ENCODE results near the gene SLC39A8. TPM values are rescaled to one million over a fixed set of nuclear protein-coding genes. Genes with fewer than 3 reads are reported as not detected.
"Not testable (repeated sequence)": the region's sequence is repeated elsewhere in the genome, so short reads cannot be mapped to it uniquely, and the experiment has no call there.

The SLC39A8 gene
- polyA plus RNA-seq, 4 donors: 21.7 to 26.2 (median 24.1) TPM

DNA sequence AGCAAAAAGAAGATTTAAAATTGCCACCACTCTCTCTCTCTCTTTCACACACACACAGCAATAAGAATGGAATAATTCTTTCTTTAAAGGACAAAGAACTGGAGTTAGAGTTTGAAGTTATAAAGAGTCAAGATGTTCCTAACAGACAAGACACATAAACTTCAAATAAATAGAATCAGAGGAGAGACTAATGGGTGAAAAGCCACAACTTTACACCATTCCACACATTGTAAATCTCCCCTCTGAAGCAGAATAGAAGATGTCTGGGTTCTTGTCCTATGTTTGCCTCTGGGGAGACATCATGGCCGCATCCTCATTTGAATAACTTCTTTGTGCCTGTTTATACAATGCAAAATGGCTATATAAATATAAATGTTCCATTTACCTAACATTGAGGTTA lies 39.6 kb downstream of the SLC39A8 start:
- no peak for DNase-seq (ENCODE audit: low read depth in 4 of 4, low spot score in 3 of 4)

DNA sequence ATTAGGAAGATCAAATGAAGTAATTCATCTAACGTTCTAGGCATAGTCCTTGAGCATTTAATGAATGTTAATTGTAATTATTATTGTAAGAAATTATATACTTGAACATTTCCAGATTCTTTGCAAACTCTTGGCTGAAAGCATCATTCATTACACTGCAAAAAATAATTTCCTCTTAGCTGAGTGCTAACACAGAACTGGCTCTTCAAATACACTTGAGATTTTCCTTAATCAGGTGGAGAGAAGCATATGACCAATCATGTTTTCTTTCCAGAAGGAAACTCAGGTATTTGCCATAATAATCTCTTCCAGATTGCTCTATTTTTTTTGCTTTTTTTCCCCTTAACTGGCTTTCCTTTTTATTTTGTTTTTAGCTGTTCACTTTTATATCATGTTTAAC lies 42.5 kb downstream of the SLC39A8 start:
- no peak for DNase-seq (ENCODE audit: low read depth in 4 of 4, low spot score in 3 of 4)

DNA sequence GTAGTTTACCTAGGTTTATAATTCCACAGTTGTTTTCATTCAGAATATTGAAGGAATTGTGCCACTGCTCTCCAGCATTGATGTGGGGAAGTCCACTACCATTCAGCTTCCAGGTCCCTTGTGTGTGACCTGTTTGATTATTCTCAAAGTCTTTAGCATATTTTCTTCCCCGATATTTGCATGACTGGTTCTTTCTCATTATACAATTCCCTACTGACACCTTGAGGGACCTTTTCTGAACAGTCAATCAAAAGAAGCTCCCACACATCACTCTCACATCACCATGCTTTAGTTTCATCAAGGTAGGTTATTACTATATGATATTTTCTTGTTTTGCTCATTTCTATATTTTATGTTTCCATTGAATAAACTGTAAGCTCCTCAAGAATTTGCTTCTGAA lies 44.1 kb downstream of the SLC39A8 start:
- no peak for DNase-seq (ENCODE audit: low read depth in 4 of 4, low spot score in 3 of 4)

DNA sequence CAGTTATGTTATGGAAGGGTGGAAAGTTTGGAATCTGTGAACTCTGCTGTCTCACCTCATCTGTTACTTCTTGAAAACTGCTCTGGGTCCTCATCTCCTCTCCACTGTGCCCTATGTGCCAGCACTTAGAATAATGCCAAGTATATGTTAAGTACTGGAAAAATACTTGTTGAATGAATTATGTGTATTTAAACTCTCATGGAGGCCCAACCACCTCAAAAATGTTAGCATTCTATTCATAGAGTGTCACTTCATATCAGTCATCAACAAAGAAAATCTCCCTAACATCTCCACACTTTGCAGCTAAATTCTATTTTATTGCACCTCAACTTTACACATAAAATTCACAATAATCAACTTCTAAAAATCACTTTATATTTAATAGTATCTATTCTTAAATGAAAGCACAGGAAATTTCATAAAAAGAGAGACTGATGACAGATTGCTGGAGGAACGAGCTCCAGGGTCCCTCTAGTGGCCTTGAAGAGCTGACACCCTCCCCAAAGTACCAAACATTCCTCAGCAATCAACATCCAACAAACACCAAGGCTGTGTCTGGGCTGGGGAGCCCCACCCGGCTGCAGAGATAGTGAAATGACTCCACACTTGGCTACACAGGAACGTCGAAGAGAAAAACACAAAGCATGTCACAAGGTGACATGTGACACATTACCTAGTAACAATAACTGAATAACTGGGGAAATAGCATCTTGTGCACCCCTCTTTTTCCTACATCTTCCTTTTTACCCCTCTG lies 45.8 kb downstream of the SLC39A8 start:
- DNase-seq (ENCODE audit: low read depth in 4 of 4, low spot score in 3 of 4): no peak

DNA sequence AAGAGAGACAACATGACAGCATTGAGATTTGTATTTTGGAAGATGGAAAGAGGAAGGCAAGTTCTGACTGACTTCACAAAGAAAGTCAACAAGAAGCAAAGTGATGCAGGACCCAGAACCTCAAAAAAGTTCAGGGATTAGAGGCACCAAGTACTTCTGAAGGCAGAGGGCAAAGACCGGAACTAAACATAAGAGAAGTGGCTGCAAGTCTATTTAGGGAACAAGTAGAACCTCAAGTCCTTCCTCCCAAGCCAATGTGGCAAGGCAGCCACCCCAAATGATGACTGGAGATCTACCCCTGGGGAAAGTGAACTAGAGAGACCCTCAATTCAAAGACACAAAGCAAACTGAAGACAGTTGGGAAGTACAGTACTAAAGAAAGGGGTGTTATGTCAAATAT lies 46.6 kb downstream of the SLC39A8 start:
- DNase-seq (ENCODE audit: low read depth in 4 of 4, low spot score in 3 of 4): no peak

DNA sequence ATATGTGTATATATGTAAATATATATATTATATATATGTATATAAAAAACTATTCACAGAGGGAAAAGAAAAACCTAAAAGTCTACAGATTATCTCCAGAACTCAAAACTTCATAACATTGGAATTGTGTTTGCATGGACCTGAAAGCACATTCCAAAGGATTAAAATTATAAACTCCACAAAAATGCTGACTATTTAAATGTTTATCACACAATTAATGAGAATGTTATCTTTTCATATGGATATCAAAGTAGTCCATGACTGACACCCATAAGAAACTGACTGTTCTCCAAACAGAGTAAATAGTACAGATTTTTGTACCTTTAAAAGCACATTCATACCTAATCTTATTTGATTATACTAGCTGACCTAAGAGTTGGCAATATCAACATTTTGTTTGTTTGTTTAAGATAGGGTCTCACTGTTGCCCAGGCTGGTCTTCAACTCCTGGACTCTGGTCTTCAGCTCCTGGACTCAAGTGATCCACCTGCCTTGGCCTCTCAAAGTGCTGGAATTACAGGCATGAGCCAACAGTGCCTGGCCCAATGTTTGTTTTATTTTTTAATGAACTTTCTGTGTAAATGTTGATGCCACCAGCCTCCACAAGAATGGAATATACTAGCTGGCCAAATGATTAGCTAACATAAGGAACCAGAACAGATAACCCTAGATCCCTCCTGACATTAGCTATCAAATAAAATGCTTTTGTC lies 50.0 kb downstream of the SLC39A8 start:
- no peak for DNase-seq (ENCODE audit: low read depth in 4 of 4, low spot score in 3 of 4)

DNA sequence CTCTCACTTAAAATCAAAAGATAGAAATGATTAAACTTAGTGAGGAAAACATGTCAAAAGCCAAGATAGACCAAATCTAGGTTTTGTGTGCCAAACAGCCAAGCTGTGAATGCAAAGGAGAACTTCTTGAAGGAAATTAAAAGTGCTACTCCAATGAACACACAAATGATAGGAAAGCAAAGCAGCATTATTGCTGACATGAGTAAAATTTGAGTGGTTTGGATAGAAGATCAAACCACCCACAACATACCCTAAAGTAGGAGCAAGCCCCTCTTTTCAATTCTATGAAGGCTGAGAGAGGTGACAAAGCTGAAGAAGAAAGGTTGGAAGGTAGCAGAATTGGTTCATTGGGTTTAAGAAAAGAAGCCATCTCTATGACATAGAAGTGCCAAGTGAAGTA lies 56.8 kb downstream of the SLC39A8 start:
- DNase-seq (ENCODE audit: low read depth in 4 of 4, low spot score in 3 of 4): no peak

DNA sequence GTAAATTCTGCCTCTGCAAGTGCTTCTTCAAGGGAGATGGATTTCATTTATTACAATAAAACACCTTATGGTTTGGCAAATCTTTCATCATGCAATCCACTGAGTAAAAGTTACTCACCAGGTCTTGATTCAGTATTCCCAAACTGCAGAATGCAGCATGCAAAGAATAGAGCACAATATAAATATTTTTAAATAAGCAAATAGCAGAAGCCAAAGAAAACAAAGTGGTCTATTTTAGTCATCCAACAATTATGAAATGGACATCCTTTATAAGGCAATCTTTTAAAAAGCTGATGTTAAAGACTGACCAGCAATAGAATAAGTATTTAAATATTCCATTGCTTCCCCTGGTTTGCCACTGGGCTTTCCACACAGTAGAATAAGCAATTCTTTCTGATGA lies 59.5 kb downstream of the SLC39A8 start:
- no peak for DNase-seq (ENCODE audit: low read depth in 4 of 4, low spot score in 3 of 4)

DNA sequence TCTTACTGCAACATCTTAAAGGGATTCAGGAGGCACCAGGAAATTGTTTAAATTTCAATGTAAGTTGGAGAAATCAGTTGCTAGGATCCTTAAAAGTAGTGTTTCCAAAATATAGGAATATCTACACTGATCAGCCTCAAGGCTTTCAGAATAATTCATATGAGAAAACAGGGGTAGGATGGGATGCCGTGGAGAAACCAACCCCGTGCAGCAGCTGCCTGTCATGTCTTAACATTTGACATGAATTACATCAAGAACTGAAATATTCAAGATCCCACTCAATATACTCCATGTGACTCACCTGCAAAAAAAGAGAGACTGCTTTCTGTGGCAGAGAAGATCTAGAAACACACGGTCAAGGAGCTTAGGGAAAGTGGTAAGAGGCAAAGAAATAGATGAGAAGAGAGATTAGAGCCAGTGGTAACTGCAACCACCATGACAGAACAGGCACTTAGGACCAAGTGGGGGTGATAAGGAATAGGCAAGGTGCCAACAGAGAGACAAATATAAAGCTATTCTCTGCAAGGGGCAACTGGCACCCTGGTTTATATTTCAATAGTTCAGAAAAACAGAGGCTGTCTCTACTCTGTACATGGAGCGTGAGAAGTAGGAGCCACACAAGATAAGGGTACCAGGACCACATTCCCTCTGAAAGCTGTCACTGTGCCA lies 64.0 kb downstream of the SLC39A8 start:
- no peak for DNase-seq (ENCODE audit: low read depth in 4 of 4, low spot score in 3 of 4)

DNA sequence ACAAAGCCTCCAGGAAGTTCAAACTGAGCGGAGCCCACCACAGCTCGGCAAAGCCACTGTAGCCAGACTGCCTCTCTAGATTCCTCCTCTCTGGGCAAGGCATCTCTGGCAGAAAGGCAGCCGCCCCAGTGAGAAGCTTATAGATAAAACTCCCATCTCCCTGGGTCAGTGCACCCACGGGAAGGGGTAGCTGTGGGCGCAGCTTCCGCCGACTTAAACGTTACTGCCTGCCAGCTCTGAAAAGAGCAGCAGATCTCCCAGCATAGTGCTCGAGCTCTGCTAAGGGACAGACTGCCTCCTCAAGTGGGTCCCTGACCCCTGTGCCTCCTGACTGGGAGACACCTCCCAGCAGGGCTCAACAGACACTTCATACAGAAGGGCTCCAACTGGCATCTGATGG lies 72.0 kb downstream of the SLC39A8 start:
- not testable (repeated sequence) for DNase-seq (ENCODE audit: low read depth in 4 of 4, low spot score in 3 of 4)

DNA sequence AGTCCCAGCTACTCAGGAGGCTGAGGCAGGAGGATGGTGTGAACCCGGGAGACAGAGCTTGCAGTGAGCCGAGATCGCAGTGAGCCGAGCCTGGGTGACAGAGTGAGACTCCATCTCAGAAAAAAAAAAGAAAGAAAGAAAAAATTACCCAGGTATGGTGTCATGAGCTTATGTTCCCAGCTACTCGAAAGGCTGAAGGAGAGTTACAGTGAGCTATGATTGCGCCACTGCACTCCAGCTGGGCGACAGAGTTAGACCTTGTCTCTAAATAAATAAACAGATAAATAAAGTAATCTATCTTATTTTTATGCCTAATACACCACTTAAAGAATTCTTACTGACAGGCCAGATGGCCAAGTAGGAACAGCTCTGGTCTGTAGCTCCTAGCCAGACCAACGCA lies 73.0 kb downstream of the SLC39A8 start:
- DNase-seq (ENCODE audit: low read depth in 4 of 4, low spot score in 3 of 4): no peak

DNA sequence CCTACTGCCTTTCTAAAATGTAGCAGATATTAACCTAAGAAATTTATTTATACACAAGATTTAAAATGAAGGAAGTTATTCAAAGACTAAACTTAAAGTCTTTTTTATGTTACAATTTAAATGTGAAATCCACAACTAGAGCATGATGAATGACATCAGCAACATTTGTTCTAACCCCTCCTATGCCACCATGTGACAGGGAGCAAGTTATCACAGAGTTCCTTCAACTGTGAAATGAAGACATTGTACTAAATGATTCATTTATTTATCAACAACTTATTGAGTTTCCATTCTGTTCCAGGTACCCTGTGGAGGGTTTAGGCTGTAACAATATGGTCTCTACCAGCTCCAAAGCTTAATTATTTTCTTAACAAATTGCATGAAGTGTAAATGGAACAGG lies 76.9 kb downstream of the SLC39A8 start:
- DNase-seq (ENCODE audit: low read depth in 4 of 4, low spot score in 3 of 4): no peak

DNA sequence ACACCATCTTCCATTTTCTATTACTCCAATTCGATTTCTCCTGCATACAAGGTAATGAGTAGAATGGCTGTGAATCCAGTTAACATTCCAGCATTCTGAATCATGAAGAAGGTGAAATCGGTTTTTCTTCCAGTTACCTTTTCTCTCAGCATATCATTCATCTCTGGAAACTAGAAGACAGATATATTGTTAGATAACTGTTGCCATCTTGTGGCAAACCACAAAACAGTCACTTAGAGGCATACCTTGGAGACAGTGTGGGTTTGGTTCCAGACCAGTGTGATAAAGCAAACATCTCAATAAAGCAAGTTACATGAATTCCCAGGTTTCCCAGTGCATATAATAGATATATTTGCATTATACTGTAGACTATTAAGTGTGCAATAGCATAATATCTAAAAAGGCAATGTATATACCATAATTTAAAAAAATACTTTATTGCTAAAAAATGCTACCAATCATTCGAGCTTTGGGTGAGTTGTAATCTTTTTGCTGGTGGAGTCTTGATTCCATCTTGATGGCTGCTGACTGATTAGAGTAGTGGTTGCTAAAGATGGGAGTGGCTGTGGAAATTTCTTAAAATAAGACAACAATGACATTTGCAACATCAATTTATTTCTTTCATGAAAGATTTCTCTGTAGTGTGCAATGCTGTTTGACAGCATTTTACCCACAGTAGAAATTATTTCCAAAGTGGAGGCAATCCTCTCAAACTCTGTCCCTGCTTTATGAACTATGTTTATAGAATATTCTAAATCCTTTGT lies 82.1 kb downstream of the SLC39A8 start:
- peak; percentile 7 to 24 (median 13) for DNase-seq (ENCODE audit: low read depth in 4 of 4, low spot score in 3 of 4)

DNA sequence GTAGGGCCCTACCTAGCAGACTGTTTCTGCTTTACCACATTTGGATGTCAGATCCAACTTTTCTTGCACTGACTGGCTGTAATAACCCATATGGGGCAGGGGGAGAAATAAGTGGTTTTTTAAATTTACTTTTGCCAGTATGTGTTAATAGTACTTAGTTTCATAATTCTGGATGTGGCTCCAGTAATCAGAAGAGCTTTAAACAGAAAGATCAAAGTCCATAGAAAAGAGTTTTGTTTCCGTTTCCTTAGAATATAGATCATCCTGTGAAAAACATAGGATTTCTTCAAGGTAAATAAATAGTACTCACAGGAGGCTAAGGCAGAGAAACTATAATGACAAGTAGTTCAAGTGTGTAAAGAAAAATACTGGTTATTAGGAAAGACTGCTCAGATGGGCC lies 85.6 kb downstream of the SLC39A8 start:
- DNase-seq (ENCODE audit: low read depth in 4 of 4, low spot score in 3 of 4): no peak

DNA sequence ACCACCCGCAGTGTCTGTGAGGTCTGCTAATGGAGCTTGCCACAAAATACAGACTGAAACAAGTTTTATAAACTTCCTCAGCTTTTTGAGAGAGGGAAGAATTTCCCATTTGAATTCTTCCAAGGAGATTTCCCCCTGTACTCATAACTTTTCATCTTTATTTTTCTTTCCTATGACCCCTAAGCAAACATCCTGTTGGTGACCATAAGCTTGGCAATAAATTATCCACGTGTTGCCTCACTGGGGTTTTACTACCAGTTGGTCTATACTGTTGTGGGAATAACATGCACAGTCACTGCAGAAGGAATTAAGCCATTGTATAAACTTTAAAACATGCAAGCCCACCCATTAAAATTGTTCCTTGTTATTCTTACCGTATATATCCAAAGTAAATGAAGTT lies 86.2 kb downstream of the SLC39A8 start:
- no peak for DNase-seq (ENCODE audit: low read depth in 4 of 4, low spot score in 3 of 4)

DNA sequence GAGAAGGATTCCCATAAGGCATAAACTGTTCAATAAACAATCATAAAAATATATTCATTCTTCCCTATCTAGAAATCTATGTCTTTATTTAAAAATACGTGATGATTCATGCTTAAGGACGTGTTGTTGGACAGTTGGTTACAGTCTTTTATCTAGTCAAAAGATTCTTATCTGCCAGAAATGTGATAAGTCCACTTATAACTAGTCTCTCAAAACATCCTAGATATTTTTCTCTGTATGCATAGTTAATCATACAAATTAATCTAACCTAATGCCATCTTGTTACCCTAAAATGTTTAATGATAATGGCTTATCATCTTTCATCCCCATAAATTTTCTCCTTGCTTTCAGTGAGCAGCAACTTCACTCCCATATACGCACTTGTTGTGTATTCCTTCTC lies 89.0 kb downstream of the SLC39A8 start:
- no peak for DNase-seq (ENCODE audit: low read depth in 4 of 4, low spot score in 3 of 4)

DNA sequence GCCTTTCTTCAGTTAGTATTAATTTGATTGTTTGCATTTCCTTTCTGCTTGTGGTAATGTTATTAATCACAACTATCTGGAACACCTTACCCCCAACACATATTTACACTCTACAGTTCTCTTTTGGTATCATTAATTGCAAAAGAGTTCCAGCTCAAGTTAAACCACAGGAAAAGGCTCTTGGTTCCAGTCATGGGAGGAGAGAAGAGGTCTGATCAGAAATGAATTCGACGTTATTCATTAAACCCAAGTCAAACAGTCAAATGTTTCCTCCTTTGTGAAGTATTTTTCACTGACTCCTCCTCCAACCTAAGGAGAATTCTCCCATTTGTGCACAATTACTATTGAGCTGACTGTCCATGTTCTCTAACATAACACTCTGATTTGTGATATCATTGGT lies 91.4 kb downstream of the SLC39A8 start:
- no peak for DNase-seq (ENCODE audit: low read depth in 4 of 4, low spot score in 3 of 4)

DNA sequence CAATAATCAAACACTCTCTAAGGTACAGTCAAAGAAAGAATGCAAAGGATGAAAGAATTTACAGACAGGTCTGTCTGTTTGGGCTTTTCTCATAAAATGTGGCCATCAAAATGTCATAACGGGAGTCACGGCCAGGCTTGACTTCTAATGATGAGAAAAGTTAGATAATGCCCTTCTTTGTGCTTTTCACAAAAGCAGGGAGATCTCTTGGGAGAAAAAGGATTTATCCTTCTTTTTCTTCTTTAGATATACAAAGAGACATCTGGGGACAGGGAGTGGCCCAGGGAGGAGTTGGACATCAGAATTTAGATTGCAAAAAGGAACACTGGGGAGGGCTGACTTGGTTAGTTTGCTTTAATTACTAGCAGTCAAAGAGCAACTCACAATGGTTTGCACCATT lies 93.1 kb downstream of the SLC39A8 start:
- DNase-seq (ENCODE audit: low read depth in 4 of 4, low spot score in 3 of 4): no peak

DNA sequence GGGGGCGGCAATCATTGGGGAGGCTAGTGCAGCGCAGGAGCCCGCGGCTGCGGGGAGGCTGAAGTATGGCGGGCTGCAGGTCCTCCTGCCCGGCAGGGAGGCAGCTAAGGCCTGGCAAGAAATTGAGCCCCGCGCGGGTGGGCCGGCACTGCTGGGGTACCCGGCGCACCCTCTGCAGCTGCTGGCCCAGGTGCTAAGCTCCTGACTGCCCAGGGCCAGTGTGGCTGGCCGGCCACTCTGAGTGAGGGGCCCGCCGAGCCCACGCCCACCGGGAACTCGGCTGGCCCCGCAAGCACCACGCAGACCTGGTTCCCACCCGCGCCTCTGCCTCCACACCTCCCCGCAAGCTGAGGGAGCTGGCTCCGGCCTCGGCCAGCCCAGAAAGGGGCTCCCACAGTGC lies 94.9 kb downstream of the SLC39A8 start:
- no peak for DNase-seq (ENCODE audit: low read depth in 4 of 4, low spot score in 3 of 4)

DNA sequence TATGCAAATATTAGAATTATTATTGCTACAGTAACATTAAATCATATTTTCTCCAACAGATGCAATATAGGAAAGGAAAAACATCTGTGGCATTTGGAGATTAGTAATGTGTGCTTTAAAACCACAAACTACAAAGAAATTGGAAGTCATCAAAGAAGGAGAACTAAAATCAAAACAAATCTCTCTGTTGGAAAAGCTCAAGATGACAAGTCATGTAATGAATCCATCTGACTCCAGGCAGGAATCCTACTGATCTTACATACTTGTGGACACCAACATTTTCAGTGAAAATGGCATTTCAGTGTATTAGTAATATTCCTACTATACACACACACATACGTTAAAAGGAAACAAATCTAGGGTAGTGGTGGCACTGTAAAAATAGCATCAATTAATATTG lies 98.2 kb downstream of the SLC39A8 start:
- no peak for DNase-seq (ENCODE audit: low read depth in 4 of 4, low spot score in 3 of 4)

DNA sequence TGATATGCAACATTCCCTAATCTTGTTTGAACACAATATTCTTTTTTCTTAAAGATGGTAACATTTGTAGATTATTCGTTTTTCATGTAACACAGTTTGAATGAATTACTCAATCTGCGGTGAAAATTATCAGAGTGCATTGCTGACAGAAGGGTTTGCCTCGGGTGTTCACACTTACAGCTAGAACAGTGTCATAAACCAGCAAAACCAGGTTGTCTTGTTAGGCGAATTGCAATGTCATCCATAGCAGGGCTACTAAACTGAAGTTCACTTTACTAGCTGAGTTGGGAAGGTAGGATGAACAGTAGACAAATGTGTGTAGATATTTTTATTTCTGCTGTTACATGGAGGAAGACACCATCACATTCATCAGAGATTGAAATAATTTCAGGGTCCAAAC lies 98.9 kb downstream of the SLC39A8 start:
- DNase-seq (ENCODE audit: low read depth in 4 of 4, low spot score in 3 of 4): no peak

Measured in right renal pelvis (tissue), 4 donors.